SKM-1 (cell line): ENCODE data around the gene STXBP5L.
"Not testable (repeated sequence)": the region's sequence is repeated elsewhere in the genome, so short reads cannot be mapped to it uniquely, and the experiment has no call there.

Source experiments
- DNase-seq: peaks from one replicate; lab custom pipeline; 2025; ENCODE audit not compliant: unreplicated experiment; lab: John Stamatoyannopoulos, UW

Gene STXBP5L

GRCh38 chr3:120908030-120908794, at the start of gene STXBP5L:
Gene STXBP5L (plus strand): TSS chr3:120908205. CDS start chr3:120909579, 1,374 bp downstream.
- DNase-seq = peak; percentile 31

- no peak for DNase-seq
These were observed 49.5 kb upstream of the STXBP5L start for GRCh38 chr3:120858521-120858920.

- no peak for DNase-seq
These were observed 43.5 kb upstream of the STXBP5L start for GRCh38 chr3:120864541-120864940.

GRCh38 chr3:120875507-120875906, 32.5 kb upstream of the STXBP5L start:
- no peak for DNase-seq

- DNase-seq = no peak
These were observed 32.0 kb upstream of the STXBP5L start for GRCh38 chr3:120875989-120876388.

GRCh38 chr3:120879411-120879810, 28.6 kb upstream of the STXBP5L start:
- no peak for DNase-seq

GRCh38 chr3:120892921-120893320, 15.1 kb upstream of the STXBP5L start:
- no peak for DNase-seq

- no peak for DNase-seq
These were observed 13.5 kb upstream of the STXBP5L start for GRCh38 chr3:120894316-120895057.

GRCh38 chr3:120901716-120902115, 6.3 kb upstream of the STXBP5L start:
- DNase-seq = not testable (repeated sequence)

GRCh38 chr3:120903221-120903620, 4.8 kb upstream of the STXBP5L start:
- no peak for DNase-seq

- DNase-seq = no peak
These were observed 361 bp upstream of the STXBP5L start for GRCh38 chr3:120907659-120908029.

- DNase-seq = no peak
These were observed 993 bp downstream of the STXBP5L start for GRCh38 chr3:120908795-120909601.

- DNase-seq = no peak
These were observed 1.5 kb downstream of the STXBP5L start for GRCh38 chr3:120909602-120909878.

- DNase-seq = no peak
These were observed 18.1 kb downstream of the STXBP5L start for GRCh38 chr3:120926146-120926545.

- no peak for DNase-seq
These were observed 21.0 kb downstream of the STXBP5L start for GRCh38 chr3:120928991-120929390.

- DNase-seq = no peak
These were observed 23.6 kb downstream of the STXBP5L start for GRCh38 chr3:120931593-120931992.

- no peak for DNase-seq
These were observed 48.1 kb downstream of the STXBP5L start for GRCh38 chr3:120956143-120956542.

GRCh38 chr3:120982608-120983320, 74.8 kb downstream of the STXBP5L start:
- DNase-seq = no peak

- DNase-seq = no peak
These were observed 75.3 kb downstream of the STXBP5L start for GRCh38 chr3:120983321-120983665.

GRCh38 chr3:120983841-120984240, 75.8 kb downstream of the STXBP5L start:
- DNase-seq = no peak

GRCh38 chr3:120985242-120985641, 77.2 kb downstream of the STXBP5L start:
- DNase-seq = no peak
